ENCODE data around the gene SCYGR4. TPM values are rescaled to one million over a fixed set of nuclear protein-coding genes. Genes with fewer than 3 reads are reported as not detected.

SCYGR4 gene
- total RNA-seq, 1 donor from 2014 or later: not detected

DNA sequence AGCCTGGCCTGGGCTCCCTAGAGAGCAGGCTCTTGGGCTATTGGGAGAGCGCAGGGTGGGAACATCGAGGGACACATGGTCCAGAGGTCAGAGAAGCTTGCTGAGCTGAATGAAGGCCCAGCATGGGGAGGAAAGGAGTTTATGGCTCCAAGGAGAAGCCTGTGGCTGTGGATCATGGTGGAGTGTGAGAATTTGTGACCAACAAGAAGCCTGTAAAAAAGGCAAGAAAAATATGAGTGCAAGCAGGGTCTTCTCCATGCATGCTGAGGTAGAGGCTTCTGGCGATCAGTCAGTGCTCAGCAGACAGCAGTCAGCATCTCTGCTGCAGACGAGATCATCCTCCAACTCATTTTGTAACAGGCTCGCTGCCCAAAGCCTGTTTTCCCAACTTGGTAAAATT, 1.4 kb upstream of the SCYGR4 start:
- Mint-ChIP-seq H3K36me3 (ENCODE audit: low read depth, unreplicated experiment) (no peaks in the 10 kb centered on the region), H3K4me3 (ENCODE audit: unreplicated experiment) (no peak overlapping the region), H3K4me1 (ENCODE audit: low read depth, unreplicated experiment) (peaks cover 3% of the 10 kb centered on the region), H3K27ac (ENCODE audit: unreplicated experiment) (peak overlapping the region; percentile 53), H3K27me3 (ENCODE audit: low read depth, unreplicated experiment) (peaks cover 17% of the 10 kb centered on the region), H3K9me3 (ENCODE audit: unreplicated experiment) (no peaks in the 10 kb centered on the region)
- Histone ChIP-seq H3K4me1 (ENCODE audit: insufficient read depth, low read length) (no peaks in the 10 kb centered on the region), H4K20me1 (ENCODE audit: insufficient read depth, low read length) (no peaks in the 10 kb centered on the region), H3K4me2 (ENCODE audit: low read length) (no peak overlapping the region), H3K9ac (ENCODE audit: low read length) (no peak overlapping the region), H3K36me3 (ENCODE audit: insufficient read depth, low read length) (no peaks in the 10 kb centered on the region), H3K4me3 (ENCODE audit: insufficient read depth, low read depth, low read length) (no peak overlapping the region), H3K27me3 (ENCODE audit: insufficient read depth, low read length) (no peaks in the 10 kb centered on the region), H3K27ac (ENCODE audit: low read depth, low read length) (no peak overlapping the region), H2AFZ (ENCODE audit: low read depth, low read length) (no peak overlapping the region), H3K79me2 (ENCODE audit: insufficient read depth, low read length) (no peaks in the 10 kb centered on the region), H3K9me3 (ENCODE audit: insufficient read depth, low read depth, low read length) (no peaks in the 10 kb centered on the region)
- FAIRE-seq: no peak
- TF ChIP-seq EZH2 (IDR thresholded peaks at IDR 0.05; ENCODE audit: insufficient read depth, low read length): no peak
- TF ChIP-seq, protein P1, sequence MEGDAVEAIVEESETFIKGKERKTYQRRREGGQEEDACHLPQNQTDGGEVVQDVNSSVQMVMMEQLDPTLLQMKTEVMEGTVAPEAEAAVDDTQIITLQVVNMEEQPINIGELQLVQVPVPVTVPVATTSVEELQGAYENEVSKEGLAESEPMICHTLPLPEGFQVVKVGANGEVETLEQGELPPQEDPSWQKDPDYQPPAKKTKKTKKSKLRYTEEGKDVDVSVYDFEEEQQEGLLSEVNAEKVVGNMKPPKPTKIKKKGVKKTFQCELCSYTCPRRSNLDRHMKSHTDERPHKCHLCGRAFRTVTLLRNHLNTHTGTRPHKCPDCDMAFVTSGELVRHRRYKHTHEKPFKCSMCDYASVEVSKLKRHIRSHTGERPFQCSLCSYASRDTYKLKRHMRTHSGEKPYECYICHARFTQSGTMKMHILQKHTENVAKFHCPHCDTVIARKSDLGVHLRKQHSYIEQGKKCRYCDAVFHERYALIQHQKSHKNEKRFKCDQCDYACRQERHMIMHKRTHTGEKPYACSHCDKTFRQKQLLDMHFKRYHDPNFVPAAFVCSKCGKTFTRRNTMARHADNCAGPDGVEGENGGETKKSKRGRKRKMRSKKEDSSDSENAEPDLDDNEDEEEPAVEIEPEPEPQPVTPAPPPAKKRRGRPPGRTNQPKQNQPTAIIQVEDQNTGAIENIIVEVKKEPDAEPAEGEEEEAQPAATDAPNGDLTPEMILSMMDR (IDR thresholded peaks at IDR 0.05; ENCODE audit: insufficient read depth, low read depth, low read length): no peak
- no peak for DNase-seq (ENCODE audit: low read depth)

DNA sequence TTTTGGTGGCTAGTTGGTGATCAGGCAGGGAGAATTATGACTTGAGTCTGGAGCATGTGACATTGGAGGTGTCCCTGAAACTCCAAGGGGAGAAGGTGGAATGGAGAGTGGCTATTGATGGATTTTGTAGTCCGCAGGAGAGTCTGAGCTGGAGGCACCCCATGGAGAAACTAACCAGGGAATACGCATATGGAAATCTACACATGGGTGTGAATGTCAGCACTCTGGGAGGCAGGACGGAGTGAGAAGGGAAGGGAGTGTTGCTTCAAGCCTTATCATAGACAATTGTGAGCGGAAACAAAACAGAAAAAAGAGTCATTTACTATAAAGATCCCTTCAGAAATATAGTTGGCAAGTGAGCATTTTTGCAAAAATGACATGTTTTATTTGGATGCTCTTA, 667 bp upstream of the SCYGR4 start:
- DNase-seq (ENCODE audit: low read depth): no peak
- Histone ChIP-seq H3K4me3 (ENCODE audit: insufficient read depth, low read depth, low read length) (no peak overlapping the region), H3K9ac (ENCODE audit: low read length) (no peak overlapping the region), H3K36me3 (ENCODE audit: insufficient read depth, low read length) (no peaks in the 10 kb centered on the region), H2AFZ (ENCODE audit: low read depth, low read length) (no peak overlapping the region), H3K4me1 (ENCODE audit: insufficient read depth, low read length) (no peaks in the 10 kb centered on the region), H4K20me1 (ENCODE audit: insufficient read depth, low read length) (no peaks in the 10 kb centered on the region), H3K27ac (ENCODE audit: low read depth, low read length) (no peak overlapping the region), H3K4me2 (ENCODE audit: low read length) (no peak overlapping the region), H3K79me2 (ENCODE audit: insufficient read depth, low read length) (no peaks in the 10 kb centered on the region), H3K9me3 (ENCODE audit: insufficient read depth, low read depth, low read length) (no peaks in the 10 kb centered on the region), H3K27me3 (ENCODE audit: insufficient read depth, low read length) (no peaks in the 10 kb centered on the region)
- Mint-ChIP-seq H3K4me3 (ENCODE audit: unreplicated experiment) (no peak overlapping the region), H3K36me3 (ENCODE audit: low read depth, unreplicated experiment) (no peaks in the 10 kb centered on the region), H3K4me1 (ENCODE audit: low read depth, unreplicated experiment) (peaks cover 3% of the 10 kb centered on the region), H3K27me3 (ENCODE audit: low read depth, unreplicated experiment) (peaks cover 12% of the 10 kb centered on the region), H3K27ac (ENCODE audit: unreplicated experiment) (no peak overlapping the region), H3K9me3 (ENCODE audit: unreplicated experiment) (no peaks in the 10 kb centered on the region)
- no peak for TF ChIP-seq EZH2 (IDR thresholded peaks at IDR 0.05; ENCODE audit: insufficient read depth, low read length)
- TF ChIP-seq, protein P1 (IDR thresholded peaks at IDR 0.05; ENCODE audit: insufficient read depth, low read depth, low read length): no peak
- no peak for FAIRE-seq

DNA sequence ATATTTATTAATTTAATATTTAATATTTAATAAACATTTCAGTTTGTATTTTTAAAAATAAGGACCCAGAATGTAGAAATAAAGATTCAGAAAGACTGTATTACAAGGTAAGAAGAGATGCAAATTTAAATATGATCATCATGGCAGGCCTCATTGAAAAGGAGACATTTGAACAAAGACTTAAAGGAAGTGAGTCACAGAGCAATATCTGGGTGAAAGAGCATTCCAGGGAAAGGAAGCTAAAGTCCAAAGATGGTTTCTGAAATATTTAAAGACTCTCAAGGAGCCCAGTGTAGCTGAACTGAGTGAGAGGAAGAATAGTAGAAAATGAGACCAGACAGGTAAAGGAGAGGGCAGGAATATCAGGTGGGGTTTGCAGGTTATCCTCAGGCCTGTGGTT, 5.9 kb downstream of the SCYGR4 start:
- peak; percentile 69 for DNase-seq (ENCODE audit: low read depth)
- Histone ChIP-seq H3K4me1 (ENCODE audit: insufficient read depth, low read length) (peaks cover 6% of the 10 kb centered on the region), H3K79me2 (ENCODE audit: insufficient read depth, low read length) (no peaks in the 10 kb centered on the region), H2AFZ (ENCODE audit: low read depth, low read length) (peak overlapping the region; percentile 30), H3K9me3 (ENCODE audit: insufficient read depth, low read depth, low read length) (no peaks in the 10 kb centered on the region), H3K9ac (ENCODE audit: low read length) (no peak overlapping the region), H3K4me2 (ENCODE audit: low read length) (peak overlapping the region; percentile 55), H3K36me3 (ENCODE audit: insufficient read depth, low read length) (no peaks in the 10 kb centered on the region), H3K27me3 (ENCODE audit: insufficient read depth, low read length) (no peaks in the 10 kb centered on the region), H3K27ac (ENCODE audit: low read depth, low read length) (peak overlapping the region; percentile 13), H3K4me3 (ENCODE audit: insufficient read depth, low read depth, low read length) (no peak overlapping the region), H4K20me1 (ENCODE audit: insufficient read depth, low read length) (no peaks in the 10 kb centered on the region)
- no peaks in the 10 kb centered on the region for H3K9me3 Mint-ChIP-seq (ENCODE audit: unreplicated experiment)
- no peak overlapping the region for H3K4me3 Mint-ChIP-seq (ENCODE audit: unreplicated experiment)
- H3K27me3 Mint-ChIP-seq (ENCODE audit: low read depth, unreplicated experiment): no peaks in the 10 kb centered on the region
- no peak for TF ChIP-seq EZH2 (IDR thresholded peaks at IDR 0.05; ENCODE audit: insufficient read depth, low read length)
- TF ChIP-seq, protein P1 (IDR thresholded peaks at IDR 0.05; ENCODE audit: insufficient read depth, low read depth, low read length): no peak
- no peak for FAIRE-seq
- peaks cover 2% of the 10 kb centered on the region for H3K36me3 Mint-ChIP-seq (ENCODE audit: low read depth, unreplicated experiment)
- H3K27ac Mint-ChIP-seq (ENCODE audit: unreplicated experiment): peak overlapping the region; percentile 54
- peaks cover 11% of the 10 kb centered on the region for H3K4me1 Mint-ChIP-seq (ENCODE audit: low read depth, unreplicated experiment)
